Activated CD4-positive, alpha-beta T cell treated with anti-CD3 and anti-CD28 coated beads, Interleukin-2, amount 50 U/mL, for 4 hours (primary cell): ENCODE data around the gene CREB3L4.
A peak's percentile ranks its signal among the peaks of the same experiment; 100 is the strongest.

Source experiments
- DNase-seq, 2 experiments: peaks; one replicate each; pipeline ENCODE4 v3.0.0-alpha.2; 2020

CREB3L4 gene

DNA sequence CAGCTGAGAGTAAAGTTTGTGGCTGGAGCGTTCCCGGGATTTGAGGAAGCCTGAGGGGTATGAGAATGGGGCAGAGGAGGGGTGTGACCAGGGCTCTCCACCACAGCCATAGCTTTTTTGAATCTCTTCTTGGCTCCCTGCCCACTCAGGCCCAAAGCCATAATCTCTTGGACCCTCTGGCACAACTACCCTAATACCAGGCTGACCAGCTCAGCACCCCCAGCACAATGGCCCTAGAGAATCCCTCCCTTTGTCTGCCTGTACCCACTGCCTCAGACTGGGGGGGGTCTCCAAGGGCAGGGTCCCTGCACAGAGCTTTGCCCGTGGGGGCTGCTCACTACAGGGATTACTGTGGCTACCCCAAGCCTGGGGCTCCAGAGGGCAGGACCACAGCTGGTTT is 28.7 kb upstream of the CREB3L4 start:
- no peak for DNase-seq

DNA sequence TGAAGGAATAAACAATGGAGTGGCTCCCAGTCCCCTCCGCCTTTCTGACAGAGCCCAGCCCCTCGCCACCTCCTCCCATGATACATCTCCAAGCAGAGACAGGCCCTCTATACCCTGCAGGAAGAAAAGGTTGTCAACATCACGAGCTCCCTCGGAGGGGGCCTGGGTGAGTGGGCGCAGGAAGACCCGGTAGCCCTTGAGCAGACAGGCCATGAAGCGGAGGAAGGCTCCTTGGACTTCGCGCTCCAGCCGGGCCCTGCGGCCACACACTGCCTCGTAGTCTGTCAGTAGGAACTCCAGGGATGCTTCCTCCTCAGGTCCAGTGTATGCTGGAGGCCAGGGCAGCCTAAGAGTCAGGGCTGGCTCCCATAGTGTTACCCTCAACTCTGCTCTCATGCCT is 28.2 kb upstream of the CREB3L4 start:
- no peak for DNase-seq

DNA sequence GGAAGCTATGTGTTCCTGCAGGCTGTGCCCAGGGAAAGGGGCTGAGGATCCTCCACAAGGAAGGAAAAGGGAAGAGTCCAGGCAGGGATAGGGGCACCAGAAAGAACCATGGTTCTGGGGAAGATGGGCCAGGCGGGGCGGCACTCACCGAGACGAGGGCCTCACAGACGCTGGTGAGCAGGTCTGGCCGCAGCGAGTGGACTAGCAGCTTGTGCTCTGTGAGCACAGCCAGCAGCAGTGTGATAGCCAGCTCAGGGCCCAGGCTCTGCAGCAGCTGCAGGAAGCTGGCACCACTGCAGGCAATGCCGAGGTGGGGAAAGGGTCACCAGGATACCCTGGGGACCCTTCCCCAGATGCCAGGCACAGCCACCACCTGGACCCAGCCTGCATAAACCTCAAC is 26.9 kb upstream of the CREB3L4 start:
- no peak for DNase-seq

DNA sequence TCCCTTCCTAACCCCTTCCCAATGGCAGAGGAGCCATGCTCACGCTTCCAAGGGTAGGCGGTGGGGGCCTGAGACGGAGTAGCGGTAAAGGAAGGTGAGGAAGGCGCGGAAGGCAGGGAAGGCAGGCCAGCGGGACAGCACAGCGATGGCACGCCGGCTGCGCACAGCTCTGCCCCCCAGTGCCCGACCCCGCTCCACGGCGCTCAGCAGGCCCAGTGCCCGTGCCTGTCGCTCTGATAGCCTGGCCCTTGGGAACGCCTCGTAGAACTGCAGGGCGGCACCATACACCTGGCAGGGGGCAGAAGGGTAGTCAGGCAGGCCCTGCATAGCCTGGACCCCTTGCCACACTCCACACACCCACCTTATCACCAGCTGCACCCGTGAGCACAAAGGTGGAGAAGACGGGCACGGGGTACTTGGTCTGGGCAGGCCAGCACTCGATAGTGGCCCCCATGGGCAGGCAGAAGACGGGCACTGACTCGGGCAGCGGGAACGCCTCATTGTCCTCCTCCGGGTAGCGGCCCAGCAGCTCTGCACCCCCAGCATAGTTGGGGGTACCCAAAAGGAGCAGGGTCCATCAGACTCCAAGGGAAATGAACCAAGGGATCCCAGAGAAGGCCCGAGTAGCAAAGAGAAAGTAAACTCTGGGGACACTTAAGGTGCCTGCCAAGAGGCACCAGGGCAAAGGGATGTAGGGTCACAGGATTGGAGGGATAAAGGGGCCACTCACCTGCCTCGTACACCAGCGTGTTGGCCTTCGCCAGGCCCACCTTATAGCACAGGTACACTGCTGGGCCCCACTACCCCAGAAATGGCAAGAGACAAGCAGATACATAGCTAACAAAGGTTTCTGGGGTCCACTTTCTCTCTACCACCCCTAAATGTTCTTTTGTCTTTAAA is 25.6 kb upstream of the CREB3L4 start:
- DNase-seq = no peak

DNA sequence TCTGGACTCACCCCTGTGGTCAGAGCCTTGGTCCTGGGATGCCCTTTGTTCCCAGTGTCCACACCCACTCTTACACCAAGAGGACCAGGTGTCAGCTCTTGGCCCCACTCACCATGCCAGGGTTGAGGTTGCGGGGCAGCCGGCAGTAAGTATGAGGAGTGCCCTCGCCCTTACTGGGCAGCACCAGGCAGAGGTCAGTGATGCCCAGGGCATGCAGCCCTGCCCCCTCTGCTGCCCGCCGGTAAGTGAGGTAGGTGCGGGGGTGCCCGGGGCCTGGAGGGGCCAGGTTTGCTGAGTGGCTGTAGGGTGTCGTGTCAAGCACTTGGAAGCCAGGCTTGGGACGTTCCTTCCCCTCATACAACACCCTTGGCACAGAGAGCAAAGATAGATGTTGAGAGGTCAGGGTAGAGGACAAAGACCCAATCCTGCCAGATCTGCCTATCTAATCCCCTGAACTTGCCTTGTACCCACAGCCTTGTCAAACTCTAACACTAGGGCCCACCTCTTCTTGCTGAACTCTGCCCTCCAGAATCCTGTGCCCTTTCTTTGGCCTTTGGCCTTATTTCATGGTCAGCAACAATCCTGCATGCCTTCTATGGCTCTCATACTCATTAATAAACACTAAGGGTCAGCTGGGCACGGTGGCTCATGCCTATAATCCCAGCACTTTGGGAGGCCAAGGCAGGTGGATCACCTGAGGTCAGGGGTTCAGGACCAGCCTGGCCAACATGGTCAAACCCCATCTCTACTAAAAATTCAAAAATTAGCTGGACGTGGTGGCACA is 24.7 kb upstream of the CREB3L4 start:
- DNase-seq = no peak

DNA sequence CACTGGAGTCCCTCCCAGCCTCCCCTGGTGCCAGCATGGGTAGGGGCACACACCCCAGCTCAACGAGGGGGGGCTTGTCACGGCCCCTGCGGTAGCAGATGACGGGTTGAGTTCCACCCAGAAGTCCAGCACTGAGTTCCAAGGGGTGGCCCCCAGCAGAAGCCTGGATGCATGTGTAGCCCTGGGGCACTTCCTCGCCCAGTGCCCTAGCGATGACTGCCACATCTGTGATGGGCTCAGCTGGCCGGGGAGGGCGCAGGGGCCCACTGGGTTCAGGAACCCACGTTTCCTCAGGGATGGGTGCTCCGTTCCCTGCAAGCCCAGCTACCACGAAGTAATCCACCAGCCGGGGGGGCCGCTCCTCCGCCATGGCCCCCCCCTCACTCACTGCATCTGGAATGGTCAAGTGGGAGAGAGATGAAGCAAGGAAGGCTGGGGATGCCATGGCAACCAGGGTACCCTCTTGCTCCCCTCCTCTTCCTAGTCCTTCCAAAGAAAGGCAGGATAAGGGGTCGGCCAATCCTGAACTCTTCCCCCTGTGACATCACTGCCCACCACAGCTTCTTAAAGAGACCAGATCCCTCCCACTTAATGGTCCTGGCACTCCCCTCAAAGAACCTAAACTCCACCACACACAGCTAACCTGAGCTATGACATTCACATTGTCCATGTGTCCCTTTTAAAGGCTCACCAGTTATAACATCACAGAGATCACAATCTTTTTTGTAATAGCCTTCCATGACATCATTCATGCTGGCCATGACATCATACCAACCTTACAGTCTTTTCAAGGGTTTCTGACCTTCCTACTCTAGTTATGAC is 23.5 kb upstream of the CREB3L4 start:
- DNase-seq = no peak

DNA sequence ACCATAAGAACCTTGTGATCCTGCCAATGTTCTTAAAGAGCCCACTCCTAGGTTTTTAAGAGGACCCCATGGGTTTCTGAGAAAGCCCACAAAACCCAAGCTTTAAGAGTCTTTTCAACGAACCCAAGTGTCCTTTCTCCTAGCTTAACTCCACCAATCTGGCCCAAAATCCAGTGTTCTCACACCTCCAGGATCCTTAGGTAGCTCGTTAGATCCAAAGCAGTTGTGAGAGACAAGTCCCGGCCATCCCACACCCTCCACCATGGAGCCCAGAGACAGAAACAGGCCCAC is 22.9 kb upstream of the CREB3L4 start:
- DNase-seq = no peak

DNA sequence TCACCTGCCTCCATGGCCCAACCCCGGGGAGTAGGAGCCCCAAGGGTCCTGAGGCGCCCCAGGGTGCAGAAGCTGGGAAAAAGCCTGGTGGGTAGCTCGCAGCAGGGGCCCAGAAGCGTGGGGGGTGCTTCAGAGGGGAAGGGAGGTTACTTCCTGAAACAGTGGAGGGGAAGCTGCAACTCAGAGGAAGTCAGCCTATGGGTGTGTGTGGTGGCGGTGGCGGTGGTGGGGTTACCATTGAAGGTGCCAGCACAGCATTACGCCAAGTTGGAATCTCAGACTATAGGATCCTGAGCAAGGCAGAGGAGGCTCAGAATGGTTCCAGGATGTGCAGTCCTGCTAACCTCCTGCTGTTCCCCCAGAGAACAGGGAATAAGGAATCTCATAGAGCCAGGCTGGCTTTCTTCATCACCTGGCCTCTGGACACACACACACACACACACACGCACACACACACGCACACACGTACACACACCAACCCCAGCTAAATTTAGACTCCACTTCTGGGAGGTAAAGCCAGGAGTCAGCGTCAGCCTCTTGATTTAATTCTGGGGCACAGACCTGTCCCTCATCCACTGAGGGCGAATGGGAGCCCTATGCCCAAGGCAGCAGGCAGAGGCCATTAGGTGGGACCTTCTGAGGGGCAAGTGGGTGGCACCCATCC is 22.4 kb upstream of the CREB3L4 start:
- peak; percentile 67 to 68 for DNase-seq

DNA sequence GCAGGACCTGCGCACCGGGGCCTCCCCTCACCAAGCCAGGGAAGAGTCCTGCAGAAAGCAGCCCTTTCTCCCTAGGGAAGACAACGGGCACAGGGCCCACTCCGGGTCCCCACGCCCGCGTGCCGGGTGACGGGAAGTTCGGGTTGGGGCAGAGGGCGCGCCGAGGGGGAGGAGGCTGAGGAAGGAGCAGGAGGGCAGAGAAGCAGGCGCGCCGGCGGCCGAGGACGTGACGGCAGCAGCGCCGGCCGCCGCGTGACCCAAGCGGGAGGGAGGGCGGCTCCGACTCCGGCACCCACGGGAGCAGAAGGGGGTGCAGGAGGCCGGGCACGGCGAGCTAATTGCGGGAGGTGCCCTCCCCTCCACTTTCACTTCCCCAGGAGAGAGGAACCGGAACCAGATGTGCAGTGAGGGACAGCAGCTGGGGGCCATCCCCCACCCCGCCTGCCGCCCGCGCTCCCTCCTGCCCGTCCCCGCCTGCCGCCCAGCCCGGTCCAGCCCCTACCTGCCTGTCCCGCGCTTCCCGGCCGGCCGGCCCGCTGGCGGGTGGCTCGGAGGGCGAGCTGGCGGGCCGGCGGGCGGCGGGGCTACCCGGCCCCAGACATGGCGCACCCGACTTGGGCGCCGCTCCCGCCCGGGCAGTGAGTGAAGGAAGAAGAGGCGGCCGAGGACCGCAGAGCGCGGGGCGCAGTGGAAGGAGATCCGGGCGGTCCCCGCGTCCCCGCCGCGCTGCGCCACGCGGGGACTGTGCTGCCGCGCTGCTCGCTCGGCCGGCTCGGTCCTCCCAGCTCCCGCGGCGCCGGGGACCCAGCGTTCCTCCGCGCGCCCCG is 21.7 kb upstream of the CREB3L4 start:
- DNase-seq = peak; percentile 46 to 47

DNA sequence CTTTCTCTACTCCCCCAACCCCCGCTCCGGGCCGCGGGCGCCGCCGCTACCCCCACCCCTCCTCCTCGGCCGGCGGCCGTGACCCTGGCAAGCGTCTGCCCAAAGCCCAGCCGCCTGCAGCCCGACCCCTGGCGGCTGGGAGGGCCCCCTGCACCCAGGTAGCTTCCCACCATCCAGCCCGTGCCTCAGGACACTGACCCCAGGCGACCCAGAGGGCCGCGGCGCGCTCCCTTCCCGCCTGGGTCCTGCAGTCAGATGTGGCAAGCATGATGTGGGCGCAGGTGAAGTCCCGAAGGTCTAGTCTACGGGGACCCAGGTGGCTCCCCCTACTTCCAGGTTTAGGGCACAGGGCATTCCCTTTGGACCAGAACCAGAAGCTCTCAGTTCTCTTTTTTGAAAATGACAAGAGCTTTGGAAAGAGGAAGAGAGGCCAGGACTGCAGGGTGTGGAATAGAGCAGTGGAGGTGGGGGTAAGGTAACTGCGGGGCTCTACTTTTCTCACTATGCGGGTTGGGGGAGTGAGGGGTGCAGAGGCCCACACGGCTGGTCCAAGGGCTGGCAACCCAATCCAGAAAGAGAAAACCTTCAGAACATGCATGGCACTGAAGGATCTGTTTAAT is 21.0 kb upstream of the CREB3L4 start, which contains the start of gene DENND4B:
DENND4B (minus strand) TSS at position 97 of the 620 bp plus-strand sequence. CDS start 2,344 bp downstream, outside the sequence.
- peak; percentile 63 to 71 for DNase-seq

DNA sequence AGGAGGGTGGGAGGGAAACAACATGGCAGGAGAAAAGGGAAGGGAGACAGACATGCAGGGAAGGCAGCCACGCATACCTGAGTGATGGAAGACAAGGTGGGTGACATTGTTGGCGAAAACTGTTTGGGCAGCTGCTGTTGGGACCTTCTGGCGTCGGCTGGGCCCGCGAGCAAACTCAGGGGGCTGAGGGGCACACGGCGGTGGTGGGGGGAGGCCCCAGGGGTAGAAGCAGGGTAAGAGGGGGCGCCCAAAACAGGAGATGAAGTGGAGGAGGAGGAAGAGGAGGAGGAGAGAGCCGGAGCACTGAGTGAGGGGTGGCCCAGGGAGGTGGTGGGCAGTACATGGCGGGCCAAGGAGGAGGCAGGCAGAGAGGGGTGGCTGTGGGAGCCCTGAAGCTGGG is 16.5 kb upstream of the CREB3L4 start:
- DNase-seq = no peak

DNA sequence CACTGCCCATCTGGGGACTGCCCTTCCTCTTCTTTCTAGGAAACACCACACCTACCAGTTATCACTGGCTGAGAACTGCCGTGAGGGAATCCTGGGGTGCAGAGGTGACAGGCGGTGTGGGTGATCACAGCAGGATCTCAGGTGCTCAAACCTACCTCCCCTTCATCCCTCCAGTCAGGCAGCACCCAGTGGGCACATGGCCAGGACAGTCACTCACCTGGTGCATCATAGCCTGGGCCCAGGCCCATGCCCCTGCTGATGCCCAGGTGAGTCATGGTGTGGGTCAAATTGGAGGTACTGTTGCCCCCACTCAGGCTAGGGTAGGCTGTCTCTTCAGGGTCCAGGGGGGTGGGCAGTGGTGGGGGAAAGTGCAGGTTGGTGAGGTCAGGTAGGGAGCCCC is 15.9 kb upstream of the CREB3L4 start:
- no peak for DNase-seq

DNA sequence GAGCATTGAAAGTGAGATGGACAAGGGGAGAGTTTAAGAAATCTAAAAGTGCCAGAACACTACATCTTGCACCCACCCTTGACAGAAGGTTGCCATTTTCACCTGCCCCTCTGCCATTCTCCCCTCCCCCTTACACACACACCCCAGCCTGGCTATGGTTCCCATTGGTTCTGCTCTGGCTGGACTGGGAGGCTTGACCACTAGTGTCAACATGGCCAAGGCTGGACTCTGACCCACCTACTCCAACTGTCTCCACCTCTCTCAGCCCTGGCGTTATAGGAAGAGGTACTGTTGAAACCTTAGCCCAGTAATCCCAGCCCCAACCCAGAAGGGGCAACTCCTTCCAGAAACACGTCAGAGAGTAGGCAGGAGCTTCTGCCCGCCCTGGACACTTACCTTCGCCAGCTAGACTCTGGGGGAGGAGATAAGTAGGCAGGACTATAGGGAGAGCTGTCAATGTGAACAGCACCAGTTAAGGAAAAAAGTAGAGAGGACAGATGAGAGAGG is 13.8 kb upstream of the CREB3L4 start:
- no peak for DNase-seq

DNA sequence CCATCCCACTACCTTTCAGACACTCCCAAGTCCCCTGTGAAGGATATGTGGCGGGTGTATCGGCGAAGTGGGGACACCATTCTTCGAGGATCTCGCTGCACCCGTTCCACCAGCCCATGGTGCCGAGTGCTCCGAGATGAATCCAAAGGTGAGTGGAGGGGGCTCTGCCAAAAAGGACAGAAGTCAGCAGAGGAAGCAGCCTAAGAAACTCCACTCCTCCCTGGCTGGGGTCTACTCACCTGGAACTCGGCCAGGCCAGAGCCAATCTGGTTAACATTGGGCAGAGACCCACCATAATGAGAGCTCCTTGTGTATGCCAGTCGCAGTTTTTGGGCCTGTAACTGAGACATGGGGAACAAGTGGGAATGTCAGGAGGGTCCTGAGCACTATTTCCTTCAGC is 12.9 kb upstream of the CREB3L4 start:
- DNase-seq = no peak

DNA sequence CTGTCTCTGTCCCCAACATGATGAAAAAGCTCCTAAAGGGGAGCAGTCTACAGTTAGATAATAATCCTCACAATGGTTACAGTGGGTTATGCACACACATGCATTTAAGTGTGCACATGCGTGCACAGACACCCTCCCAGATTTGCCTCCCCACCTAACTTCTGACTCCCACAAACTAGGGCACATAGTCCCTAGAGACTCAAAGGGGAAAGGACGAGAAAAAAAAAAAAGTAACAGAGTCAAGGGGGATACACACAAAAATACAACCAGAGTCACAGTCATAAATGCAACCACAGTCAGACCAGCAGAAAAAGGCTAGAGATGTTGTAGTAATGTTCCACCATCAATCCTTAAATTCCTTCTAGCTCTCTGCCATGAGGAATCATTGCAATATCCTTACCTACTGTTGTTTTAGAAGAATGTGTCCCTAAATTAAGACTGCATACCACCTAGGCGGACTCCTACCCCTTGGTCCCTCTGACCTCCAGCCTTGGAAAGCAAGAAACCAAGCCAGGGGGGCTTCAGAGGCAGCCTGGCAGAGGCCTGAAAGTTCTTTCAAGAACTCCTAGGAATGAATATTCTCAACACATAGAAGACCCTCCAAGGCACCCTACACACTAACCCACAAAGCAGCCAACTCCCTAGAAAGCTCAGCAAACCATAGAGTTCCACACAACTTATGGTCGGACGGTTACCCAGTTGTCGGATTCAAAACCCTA is 10.5 kb upstream of the CREB3L4 start:
- DNase-seq = no peak

DNA sequence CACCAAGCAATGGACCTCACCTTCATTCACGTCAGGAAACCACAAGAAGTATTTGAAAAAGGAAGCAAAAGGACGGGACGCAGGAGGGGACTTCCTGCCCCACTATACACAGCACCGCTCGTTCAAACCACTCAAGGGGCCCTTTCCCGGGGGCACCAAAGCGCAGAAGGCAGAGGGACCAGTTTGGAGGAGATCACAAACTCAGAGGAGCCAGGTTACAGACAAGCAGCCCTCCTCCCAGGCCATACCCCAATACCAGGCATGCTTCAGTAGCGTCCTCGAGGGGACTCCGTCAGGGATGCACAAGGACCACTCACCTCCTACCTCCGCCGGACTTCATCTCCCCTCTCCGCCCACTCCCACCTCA is 10.0 kb upstream of the CREB3L4 start:
- DNase-seq = no peak

DNA sequence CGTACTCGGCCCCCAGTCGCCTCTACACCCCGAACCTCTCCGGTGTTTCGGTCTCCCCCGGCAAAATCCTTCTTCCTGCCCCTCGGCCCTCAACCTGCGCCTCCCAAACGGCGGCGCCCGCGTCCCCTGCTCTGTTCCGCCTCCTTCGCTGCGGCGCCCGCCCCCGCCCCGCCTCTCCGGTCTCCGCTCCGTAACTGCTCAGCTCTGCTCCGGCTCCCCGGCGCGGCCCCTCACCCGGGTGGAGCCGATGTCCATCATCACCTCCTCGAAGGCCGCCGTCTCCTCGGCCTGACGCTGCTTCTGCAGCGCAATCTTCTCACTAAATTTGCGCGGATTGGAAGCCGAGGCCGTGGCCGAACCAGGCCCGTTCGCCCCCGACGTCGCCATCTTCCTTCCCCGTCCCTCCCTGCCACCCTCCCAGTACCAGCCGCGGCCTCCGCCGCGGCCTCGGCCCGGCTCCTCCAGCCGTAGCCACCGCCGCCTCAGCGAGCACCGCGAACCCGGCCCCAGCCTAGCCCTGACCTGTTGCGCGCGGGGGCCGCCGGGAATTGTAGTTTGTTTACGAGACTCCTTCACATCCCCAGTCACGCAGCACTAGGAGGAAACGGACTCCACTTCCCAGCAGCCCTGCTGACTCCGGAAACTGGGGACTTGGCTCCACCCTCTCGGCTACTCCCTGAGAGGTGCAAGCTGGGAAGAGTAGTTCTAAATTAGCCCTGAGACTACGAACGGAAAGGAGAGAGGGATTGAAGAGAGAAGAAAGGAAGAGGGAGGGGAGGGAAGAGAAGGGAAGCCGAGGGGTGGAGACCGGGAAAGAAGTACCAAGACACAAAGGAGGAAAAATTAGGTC is 9.4 kb upstream of the CREB3L4 start, which contains the start of gene CRTC2:
CRTC2 (minus strand) TSS at position 502 of the 850 bp plus-strand sequence; CDS start at position 387, 115 bp downstream.
- DNase-seq = peak; percentile 97 to 98

DNA sequence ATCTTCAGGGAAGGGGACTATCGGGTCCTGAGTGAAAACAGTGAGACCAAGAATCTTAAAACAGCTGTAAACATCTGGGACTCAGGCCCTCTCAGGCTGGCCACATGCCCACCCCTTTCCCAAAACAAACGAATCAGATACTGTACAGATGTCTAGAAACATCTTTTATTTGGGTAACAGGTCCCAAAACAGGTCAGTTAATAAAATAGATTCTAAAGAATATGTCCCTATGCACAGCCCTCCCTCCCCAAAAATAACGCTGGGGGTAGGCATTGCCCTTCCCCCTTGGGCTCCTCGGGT is 8.8 kb upstream of the CREB3L4 start:
- DNase-seq = no peak

DNA sequence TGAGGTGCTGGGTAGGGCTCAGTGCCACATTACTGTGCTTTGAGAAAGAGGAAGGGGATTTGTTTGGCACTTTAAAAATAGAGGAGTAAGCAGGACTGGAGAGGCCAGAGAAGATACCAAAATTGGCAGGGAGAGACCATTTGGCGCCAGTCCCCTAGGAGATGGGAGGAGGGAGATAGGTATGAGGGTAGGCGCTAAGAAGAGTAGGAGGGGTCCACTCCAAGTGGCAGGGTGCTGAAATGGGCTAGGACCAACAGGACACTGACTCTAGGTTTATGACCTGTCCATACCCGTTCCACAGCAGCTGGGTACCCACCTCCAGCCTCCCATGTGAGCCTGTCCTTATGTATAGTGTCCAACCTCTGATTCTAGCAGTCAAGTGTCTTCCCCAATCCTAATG is 8.2 kb upstream of the CREB3L4 start:
- DNase-seq = no peak

DNA sequence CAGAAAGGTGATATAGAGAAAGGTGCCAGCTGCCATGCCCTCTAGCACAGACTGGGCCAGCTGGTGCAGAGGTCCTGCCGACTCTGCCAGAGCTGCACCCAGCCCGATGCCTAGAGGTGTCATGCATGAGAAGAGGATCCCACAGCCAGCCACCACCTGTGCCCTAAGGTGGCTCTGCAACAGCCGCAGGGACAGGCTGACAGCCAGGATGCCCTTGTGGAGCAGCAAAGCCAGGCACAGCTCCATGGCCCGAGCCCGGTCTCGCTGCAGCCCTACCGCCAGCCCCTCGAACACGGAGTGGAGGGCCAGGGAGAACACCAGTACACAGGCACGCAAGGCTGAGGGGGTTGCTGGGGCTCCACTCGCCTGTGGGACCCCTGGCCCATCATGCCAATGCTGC is 7.5 kb upstream of the CREB3L4 start:
- DNase-seq = no peak
